Stimulated activated CD8-positive, alpha-beta memory T cell treated with anti-CD3 and anti-CD28 coated beads, Interleukin-12 subunit alpha, Interleukin-12 subunit beta, amount 100 ng/mL, for 1 hour (primary cell): ENCODE measurements around the gene SSU72.

Experiments
- DNase-seq: peaks from one replicate; pipeline ENCODE4 v3.0.0-alpha.2; 2020; ENCODE audit warnings: low read depth

SSU72 gene

DNA sequence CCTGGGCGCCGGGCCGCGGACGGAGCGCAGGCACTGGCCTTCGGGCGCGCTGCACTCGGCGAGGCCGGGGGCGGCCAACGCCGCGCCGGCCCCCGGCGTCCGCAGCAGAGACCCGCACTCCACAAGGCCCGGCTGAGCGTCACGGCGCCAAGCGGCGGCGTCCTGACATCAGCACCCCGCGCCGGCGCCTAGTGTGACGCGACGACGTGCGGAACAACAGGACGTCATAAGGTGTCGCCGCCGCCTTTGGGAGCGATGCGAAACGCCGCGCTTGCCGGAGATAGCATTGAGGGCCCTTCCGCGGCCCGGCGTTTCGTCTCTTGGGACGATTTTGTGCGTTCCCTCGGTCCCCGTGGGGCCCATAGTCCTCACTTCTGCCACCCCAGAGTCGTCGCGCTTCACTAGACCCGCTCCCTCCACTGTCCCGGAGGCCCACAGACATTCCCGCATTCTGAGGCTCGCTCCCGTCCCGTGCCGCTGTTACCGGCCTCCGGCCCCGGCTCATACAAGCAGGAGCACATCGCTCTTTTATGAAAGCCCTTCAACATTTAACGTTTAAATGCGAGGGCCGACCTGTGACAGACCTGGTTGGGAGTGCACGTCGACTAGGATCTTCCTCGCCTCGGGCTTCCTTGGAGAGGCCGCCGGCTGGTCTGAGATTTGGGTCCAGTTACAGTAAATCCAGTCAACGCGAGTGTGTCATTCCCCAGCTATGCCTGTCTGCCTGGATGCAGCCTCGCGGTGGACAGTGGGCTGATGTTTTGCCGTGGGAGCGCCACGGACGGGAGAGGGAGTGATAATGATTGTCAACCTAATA, at the start of gene SSU72:
TSS of gene SSU72 (minus strand) at position 143 of the 817 bp plus-strand sequence. CDS start 306 bp downstream, outside the sequence.
- DNase-seq, result peak; percentile 90

GRCh38 chr1:1623631-1624442, 49.2 kb upstream of the SSU72 start:
- no peak for DNase-seq

DNA sequence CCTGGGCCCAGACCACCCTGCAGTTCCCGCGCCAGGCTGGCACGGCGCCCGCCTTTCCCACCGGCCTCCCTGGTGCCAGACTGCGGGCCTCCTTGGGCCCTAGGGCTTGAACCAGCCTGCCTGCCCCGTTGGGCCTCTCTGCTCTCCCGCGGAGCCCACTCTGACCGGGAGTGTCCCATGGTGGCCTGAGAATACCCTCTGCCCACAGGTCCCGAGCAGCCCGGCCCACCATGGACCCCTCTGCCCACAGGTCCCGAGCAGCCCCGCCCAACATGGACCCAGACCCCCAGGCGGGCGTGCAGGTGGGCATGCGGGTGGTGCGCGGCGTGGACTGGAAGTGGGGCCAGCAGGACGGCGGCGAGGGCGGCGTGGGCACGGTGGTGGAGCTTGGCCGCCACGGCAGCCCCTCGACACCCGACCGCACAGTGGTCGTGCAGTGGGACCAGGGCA, 48.5 kb upstream of the SSU72 start:
- no peak for DNase-seq

DNA sequence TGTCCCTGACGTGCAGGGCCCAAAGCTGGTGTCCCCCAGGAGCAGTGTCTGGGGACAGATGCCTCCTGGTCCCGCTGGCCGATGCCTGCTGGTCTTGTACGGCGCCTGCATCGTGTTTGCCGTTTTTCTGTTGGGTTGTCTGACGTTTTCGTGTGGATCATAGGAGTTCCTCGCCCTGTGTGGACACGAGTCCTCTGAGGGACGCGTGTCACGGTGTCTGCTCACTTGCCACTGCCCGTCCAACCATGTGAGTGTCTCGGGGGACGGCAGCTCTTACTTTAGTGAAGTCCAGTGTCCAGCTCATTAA, 48.1 kb upstream of the SSU72 start:
- no peak for DNase-seq

GRCh38 chr1:1622010-1622787, 47.5 kb upstream of the SSU72 start:
- DNase-seq, result no peak

DNA sequence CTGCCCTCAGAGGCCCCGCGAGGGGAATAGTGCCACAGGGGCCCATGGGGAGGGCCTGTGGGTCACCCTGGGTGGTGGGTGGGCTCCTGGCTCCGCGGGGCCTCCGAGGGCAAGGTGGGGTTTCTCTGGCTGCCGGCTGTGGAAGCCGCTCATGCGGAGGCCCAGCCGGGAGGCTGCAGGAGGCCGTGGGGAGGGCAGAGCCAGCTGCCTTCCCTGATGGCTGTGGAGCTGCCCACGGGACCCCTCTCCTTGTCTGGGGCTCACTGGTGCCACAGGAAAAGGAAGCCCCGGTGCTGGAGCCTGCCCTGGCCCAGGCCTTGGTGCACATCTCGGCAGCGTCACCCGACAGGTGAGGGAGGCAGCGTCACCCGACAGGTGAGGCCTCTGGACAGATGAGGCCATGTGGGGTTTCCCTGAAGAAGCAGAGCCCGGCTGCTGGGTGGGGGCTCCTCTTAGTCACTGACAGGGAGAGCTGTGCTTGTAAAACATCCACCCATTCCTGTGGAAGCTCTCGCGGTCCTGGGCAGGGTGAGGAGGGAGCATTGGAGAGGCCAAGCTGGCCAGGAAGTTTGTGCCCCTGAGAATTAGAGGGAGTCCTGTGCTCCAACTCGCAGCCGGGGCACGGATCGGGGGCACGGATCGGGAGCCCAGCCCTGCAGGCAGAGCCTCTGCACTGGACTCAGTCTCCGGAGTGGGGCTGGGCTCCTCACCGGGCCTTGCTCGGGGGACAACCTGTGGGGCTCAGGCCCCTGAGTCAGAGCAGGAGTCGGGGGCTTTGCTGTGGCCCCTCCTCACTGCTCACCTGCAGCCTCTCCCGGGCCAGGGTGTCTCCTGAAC, 46.7 kb upstream of the SSU72 start:
- no peak for DNase-seq

DNA sequence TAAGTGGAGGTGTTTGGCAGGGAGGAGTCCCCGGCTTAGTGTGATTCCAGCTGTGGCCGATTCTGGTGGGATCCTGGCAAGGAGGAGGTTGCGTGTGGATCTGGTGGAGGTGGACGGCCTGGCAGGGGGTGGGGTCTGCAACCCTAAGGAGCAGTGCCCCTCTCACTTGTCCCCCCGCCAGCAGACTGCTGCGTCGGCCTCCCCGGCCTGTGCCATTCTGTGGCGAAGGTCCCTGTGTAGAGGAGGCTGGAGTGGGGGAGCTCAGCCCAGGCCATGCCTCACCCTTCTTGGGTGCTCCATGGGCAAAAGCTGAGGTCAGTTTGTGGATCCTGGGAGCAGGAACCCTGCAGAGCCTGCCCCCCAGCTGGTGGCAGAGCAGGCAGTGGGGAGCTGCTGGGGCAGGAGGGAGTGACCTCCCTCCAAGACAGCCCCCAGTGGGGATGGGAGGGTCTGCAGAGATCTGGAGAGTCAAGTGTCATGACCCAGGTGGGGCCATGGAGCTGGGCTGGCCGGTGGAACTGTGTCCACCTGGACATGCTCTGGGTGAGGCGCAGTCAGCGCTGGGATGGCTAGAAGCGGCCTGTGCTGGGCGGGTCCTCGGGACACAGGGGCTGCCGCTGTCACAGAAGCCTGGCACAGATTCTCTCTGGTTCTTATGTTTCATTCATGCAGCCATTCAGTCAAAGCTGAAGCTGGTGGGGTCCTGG, 45.9 kb upstream of the SSU72 start:
- DNase-seq, result no peak

DNA sequence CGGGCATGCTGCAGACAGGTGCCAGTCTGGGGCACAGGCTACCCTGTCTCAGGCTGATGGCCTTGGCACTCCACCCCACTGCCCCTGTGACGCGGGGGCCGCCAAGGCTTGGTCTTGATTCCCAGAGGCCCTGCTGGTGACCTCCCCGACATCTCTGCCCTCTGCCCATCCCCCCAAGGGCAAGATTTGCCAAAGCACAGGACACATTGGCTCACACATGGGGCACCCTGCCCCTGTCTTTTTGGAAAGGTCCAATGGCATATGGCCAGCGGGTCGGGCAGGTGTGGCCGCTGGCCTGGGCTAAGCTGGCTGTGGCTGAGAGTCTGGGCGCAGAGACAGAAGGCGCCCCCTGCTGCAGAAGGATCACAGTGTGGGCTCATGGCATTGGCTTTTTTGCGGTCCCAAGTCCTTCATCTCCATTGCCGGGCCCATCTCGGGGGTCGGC, 45.3 kb upstream of the SSU72 start:
- DNase-seq, result no peak

DNA sequence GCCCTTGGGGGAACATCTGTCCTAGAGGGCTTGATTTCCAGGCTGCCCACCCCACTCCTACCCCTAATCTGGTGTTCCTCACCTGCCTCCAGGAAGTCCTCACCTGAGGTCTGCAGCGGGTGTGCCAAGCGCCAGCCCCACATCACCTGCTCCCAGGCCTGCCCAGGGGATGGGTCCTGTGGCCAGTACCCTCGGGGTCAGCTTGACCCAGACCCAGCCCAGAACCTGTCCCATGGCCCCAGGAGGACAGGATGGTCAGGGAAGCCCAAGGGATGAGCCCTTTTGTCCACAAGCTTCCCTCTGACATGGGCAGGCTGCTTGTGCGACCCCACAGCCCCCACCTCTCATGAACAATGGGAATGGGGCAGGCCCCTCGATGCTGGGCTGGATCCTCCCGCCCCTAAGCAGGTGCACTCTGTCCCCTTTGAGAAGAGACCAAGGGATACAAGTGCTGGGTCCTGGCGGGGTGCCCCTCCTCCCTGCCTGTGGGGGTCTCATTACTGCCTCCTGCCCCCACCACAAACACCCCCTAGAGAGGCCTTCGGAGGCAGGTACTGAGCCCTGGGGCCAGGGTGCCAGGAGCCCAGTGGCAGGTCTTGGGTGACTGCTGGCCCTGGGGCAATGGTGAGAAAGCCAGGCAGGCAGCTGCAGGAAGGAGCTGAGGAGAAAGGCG, 43.9 kb upstream of the SSU72 start:
- no peak for DNase-seq

GRCh38 chr1:1617925-1618324, 43.3 kb upstream of the SSU72 start:
- no peak for DNase-seq

GRCh38 chr1:1617516-1617915, 42.9 kb upstream of the SSU72 start:
- no peak for DNase-seq

GRCh38 chr1:1616838-1617237, 42.2 kb upstream of the SSU72 start:
- DNase-seq, result no peak

DNA sequence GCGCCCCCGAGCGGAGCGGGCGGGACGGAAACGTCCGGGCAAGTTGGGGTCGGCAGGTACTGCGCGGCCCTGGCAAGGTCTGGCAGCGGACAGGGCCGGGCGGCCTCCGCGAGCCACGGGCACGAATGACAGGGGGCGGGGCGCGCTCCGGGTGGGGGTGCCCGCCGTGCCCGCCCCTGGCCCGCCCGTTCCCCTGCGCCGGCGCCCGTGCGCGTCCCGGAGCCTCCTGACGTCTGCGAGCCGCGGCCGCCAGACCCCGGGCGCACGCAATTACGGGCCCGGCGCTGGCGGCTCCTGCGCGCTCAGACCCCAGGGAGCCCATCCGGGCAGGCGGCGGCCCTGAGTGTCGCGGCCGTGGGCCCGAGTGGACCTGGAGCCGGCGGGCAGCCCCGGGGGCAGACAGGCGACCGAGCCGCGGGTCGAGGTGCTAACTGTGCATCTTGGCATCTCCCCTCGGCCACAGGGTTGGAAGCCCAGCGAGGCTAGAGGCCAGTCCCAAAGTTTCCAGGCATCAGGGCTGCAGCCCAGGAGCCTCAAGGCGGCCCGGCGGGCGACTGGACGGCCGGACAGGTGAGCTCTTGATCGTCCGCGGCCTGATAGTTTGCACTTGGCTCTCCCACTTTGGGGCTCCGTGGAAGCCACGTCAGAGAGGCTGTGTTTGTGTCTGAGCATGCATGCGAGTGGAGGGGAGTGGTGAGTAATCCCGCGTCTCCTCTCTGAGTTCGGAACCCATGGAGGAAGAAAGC, 41.6 kb upstream of the SSU72 start:
- no peak for DNase-seq

GRCh38 chr1:1615256-1616044, 40.8 kb upstream of the SSU72 start, which contains the start of gene MIB2:
TSS of gene MIB2 (plus strand) at chr1:1615500. CDS start at chr1:1623453, 7,953 bp downstream.
- peak; percentile 97 for DNase-seq

- no peak for DNase-seq
These were observed 40.2 kb upstream of the SSU72 start for GRCh38 chr1:1614954-1615255.

DNA sequence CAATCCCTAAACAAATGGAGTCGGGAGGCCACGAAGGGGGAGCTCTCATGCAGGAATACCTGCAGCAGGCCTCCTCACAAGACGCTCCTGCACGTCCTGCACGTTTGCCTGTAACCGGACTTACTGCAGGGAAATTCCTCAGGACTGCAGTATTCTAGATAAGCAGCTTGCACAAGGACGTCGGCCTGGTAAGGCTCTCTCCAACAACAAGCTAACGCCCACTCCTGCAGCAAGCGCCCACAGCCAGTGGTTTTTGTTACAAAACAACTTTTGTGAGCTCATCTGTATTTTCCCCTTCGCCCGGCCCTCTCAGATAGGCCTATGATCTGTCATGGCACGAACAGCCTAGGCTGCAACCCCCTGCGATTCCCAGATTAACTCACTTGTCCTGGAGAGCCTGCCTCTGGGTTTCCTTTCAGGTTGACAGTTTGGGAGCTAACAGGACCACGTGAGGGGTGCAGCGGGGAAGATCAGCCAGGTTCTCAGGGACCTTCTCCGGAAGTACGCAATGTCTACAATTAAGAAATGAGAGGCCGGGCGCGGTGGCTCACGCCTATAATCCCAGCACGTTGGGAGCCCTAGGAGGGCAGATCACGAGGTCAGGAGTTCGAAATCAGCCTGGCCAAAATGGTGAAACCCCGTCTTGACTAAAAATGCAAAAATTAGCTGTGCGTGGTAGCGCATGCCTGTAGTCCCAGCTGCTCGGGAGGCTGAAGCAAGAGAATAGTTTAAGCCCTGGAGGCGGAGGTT, 39.7 kb upstream of the SSU72 start:
- DNase-seq, result no peak

DNA sequence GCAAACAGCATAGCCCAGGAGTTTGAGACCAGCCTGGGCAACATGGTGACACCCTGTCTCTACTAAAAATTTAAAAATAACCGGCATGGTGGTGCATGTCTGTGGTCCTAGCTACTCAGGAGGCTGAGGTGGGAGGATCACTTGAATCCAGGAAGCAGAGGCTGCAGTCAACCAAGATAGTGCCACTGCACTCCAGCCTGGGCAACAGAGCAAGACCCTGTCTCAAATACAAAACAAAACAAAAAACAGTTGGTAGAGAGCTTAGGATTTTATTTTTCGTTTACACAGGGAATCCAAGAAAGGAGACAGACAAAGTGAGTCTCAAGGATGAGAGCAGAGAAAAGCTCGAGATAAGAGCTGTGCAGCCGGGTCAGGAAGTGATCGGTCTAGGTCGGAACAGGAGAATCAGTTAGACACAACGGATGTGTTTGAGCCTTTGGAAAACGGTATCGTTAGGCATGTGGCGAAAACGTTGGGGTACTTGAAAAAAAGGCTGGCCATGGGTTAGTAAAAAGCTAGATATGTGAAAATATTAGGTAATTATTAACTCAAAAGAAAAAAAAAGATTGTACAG, 38.9 kb upstream of the SSU72 start:
- DNase-seq, result no peak

GRCh38 chr1:1612104-1612400, 37.4 kb upstream of the SSU72 start:
- DNase-seq, result no peak
